Body of pancreas (tissue), 4 donors: Measurements from ENCODE around the gene A3GALT2. TPM values are rescaled to one million over a fixed set of nuclear protein-coding genes. Genes with fewer than 3 reads are reported as not detected.

Experiments
- ATAC-seq: fragments of 150-250 bp; one replicate; pipeline ENCODE4 v1.9.1; 2016
- DNase-seq, 4 donors: peaks; one replicate each; pipeline ENCODE4 v3.0.0-alpha.2; 2019
- H3K27ac ChIP-seq, 4 donors: fragments of 200-600 bp; sonication (generic); 1 replicate in 3 of 4; 2 replicates in 1 of 4; pipeline versions ENCODE4 v1.5.1 to v1.6.1; 2016 to 2019; ENCODE audit warnings: mild to moderate bottlenecking in 1 of 4, mixed read lengths in 1 of 4, moderate library complexity in 1 of 4
- H3K27me3 ChIP-seq, 2 donors: fragments of 200-600 bp; sonication (generic); one replicate each; pipeline ENCODE4 v1.6.0; 2016; ENCODE audit warnings: mild to moderate bottlenecking in 1 of 2
- H3K36me3 ChIP-seq, 2 donors: fragments of 200-600 bp; sonication (generic); replicated peaks in 1 of 2; 2 replicates each; pipeline ENCODE4 v1.5.1; 2016; ENCODE audit warnings: low read depth in 2 of 2; ENCODE audit not compliant: insufficient read depth in 1 of 2
- H3K4me1 ChIP-seq: fragments of 200-600 bp; sonication (generic); one replicate; pipeline ENCODE4 v1.6.0; 2016
- H3K4me3 ChIP-seq, 2 donors: fragments of 200-600 bp; sonication (generic); 1 replicate in 1 of 2; 2 replicates in 1 of 2; pipeline ENCODE4 v1.5.1; 2016 to 2019
- H3K9me3 ChIP-seq, 3 donors: fragments of 200-600 bp; sonication (generic); 1 replicate in 2 of 3; 2 replicates in 1 of 3; pipeline ENCODE4 v1.5.1; 2016
- POLR2A ChIP-seq, 3 donors: fragments of 450-650 bp; IDR thresholded peaks; one replicate each; pipeline ENCODE4 v1.6.1; 2016; ENCODE audit warnings: antibody characterized with exemption in 3 of 3, mild to moderate bottlenecking in 2 of 3
- WGBS, 2 donors: methylation state at CpG; one replicate each; pipeline ENCODE4 v1.1.5; 2017; 5-methylcytosine and 5-hydroxymethylcytosine counted together
- intact Hi-C: fragments of 100-400 bp; cut with DNase I; formaldehyde crosslinking; loops from one replicate; pipeline ENCODE4 v1.15.1; 2023
- total RNA-seq, 2 donors: library from RNA; depleted of rRNA; stranded (reverse); fragments of >200 nt; gene quantifications; one replicate each; pipeline ENCODE4 v1.1.0, GENCODE V29; 2016
- TF ChIP-seq, protein P1 (sequence below), 7 experiments: fragments of 450-650 bp in 4 of 7; fragments of 200-600 bp in 3 of 7; sonication (generic) in 3 of 7; IDR thresholded peaks; one replicate each; pipeline ENCODE4 v1.5.1; 2016 to 2019; ENCODE audit warnings: antibody characterized with exemption in 7 of 7

The A3GALT2 gene
- total RNA-seq, 2 donors from 2014 or later: not detected

- TF ChIP-seq, protein P1, sequence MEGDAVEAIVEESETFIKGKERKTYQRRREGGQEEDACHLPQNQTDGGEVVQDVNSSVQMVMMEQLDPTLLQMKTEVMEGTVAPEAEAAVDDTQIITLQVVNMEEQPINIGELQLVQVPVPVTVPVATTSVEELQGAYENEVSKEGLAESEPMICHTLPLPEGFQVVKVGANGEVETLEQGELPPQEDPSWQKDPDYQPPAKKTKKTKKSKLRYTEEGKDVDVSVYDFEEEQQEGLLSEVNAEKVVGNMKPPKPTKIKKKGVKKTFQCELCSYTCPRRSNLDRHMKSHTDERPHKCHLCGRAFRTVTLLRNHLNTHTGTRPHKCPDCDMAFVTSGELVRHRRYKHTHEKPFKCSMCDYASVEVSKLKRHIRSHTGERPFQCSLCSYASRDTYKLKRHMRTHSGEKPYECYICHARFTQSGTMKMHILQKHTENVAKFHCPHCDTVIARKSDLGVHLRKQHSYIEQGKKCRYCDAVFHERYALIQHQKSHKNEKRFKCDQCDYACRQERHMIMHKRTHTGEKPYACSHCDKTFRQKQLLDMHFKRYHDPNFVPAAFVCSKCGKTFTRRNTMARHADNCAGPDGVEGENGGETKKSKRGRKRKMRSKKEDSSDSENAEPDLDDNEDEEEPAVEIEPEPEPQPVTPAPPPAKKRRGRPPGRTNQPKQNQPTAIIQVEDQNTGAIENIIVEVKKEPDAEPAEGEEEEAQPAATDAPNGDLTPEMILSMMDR (IDR thresholded peaks at IDR 0.05): no peak
- TF ChIP-seq POLR2A (IDR thresholded peaks at IDR 0.05): no peak
- Histone ChIP-seq H3K4me3 (no peak overlapping the region), H3K4me1 (peaks cover 8% of the 10 kb centered on the region), H3K27me3 (no peaks in the 10 kb centered on the region), H3K27ac (no peak overlapping the region), H3K9me3 (no peaks in the 10 kb centered on the region), H3K36me3 (no peaks in the 10 kb centered on the region)
- intact Hi-C loops: no loop called here
- 90 to 94% methylated on average over 14 to 16 of the region's 16 CpGs for WGBS, 2 donors
- DNase-seq (no peak), ATAC-seq (no peak)
Measured at GRCh38 chr1:33354707-33355316, 33.9 kb upstream of the A3GALT2 start.

DNA sequence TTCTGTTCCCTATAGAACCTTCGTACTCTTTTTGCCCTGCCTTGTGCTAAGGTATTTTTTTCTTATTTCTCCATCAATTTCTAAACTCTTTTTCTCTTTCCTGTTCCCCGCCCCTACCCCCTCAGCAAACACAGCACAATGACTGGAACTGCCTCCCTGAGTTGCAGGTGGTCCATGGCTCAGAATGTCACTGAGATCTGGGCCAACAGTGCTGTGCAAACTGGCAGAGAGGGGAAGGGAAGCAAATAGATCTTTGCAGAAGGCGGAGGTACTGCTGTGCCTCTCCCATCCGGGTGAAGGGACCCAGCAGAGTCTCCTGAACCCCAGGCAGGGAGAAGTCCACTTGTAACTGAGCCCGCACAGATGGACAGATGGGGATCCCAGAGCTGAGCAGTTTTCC lies 32.6 kb upstream of the A3GALT2 start:
- TF ChIP-seq, protein P1 (IDR thresholded peaks at IDR 0.05): no peak
- no peak for TF ChIP-seq POLR2A (IDR thresholded peaks at IDR 0.05)
- WGBS, 2 donors: 81 to 84% methylated on average over 5 of the region's 5 CpGs
- Histone ChIP-seq H3K36me3 (no peaks in the 10 kb centered on the region), H3K4me1 (peaks cover 8% of the 10 kb centered on the region), H3K27me3 (no peaks in the 10 kb centered on the region), H3K9me3 (no peaks in the 10 kb centered on the region), H3K4me3 (no peak overlapping the region), H3K27ac (no peak overlapping the region)
- DNase-seq (no peak), ATAC-seq (no peak)
- intact Hi-C loops: no loop called here

DNA sequence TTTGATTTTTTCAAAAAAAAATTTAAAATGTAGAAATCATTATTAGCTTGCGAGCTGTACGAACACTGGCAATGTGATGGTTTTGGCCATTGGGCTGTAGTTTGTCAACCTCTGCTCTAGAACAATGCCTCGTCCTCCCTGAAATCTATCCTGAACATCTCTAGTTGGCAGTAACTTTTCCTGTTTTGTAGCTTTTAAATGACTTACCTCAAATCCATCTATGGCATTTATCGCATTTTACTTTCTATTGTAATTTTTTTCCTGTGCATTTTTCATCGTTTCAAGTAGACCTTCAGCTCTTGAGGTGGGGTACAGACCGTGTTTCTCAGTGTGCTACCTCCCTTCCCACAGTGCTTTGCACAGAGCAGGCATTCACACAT lies 30.4 kb upstream of the A3GALT2 start:
- Histone ChIP-seq H3K27me3 (no peaks in the 10 kb centered on the region), H3K4me1 (peaks cover 31% of the 10 kb centered on the region), H3K9me3 (no peaks in the 10 kb centered on the region), H3K27ac (no peak overlapping the region), H3K4me3 (no peak overlapping the region), H3K36me3 (no peaks in the 10 kb centered on the region)
- DNase-seq: no peak
- intact Hi-C loops: no loop called here
- TF ChIP-seq, protein P1 (IDR thresholded peaks at IDR 0.05): no peak
- no peak for TF ChIP-seq POLR2A (IDR thresholded peaks at IDR 0.05)
- ATAC-seq: no peak
- 89 to 94% methylated on average over 6 of the region's 6 CpGs for WGBS, 2 donors

- WGBS, 2 donors: 37 to 38% methylated on average over 6 of the region's 6 CpGs
- DNase-seq (no peak), ATAC-seq (no peak)
- intact Hi-C loops: no loop called here
- peak overlapping the region; percentile 37 to 47 for H3K4me3 ChIP-seq
- peak overlapping the region; percentile 60 to 95 (median 82) for H3K27ac ChIP-seq
- H3K36me3 ChIP-seq: no peaks in the 10 kb centered on the region
- no peak for TF ChIP-seq POLR2A (IDR thresholded peaks at IDR 0.05)
- TF ChIP-seq, protein P1 (IDR thresholded peaks at IDR 0.05): no peak
- no peaks in the 10 kb centered on the region for H3K9me3 ChIP-seq
- H3K4me1 ChIP-seq: peaks cover 36% of the 10 kb centered on the region
- H3K27me3 ChIP-seq: no peaks in the 10 kb centered on the region
Measured at GRCh38 chr1:33350611-33351280, 29.8 kb upstream of the A3GALT2 start.
